Measurements from ENCODE around the gene ANTXRL.

- TF ChIP-seq GATA3 (IDR thresholded peaks at IDR 0.05; ENCODE audit: low read depth, low read length) (no peak), GATA2 (IDR thresholded peaks at IDR 0.05; ENCODE audit: low read depth, low read length) (no peak)
Measured at GRCh38 chr10:46264336-46264735, 22.5 kb upstream of the ANTXRL start.

Measured in SH-SY5Y (cell line).